Keratinocyte (primary cell): Measurements from ENCODE around the gene RNF26. TPM values are rescaled to one million over a fixed set of nuclear protein-coding genes. Genes with fewer than 3 reads are reported as not detected.

Source experiments
- DNase-seq: peaks from one replicate; pipeline ENCODE4 v3.0.0-alpha.2; 2011; ENCODE audit warnings: low read depth, missing footprints, low spot score
- FAIRE-seq: peaks from 2 replicates; lab custom pipeline; 2011; peaks lifted over from hg19 to GRCh38; lab: Jason Lieb, UNC
- H2AFZ ChIP-seq: 2 replicates; pipeline ENCODE4 v1.6.0; 2012; ENCODE audit warnings: low read length, control low read depth, inconsistent platforms; ENCODE audit not compliant: control insufficient read depth
- H3K27ac ChIP-seq: 2 replicates; pipeline ENCODE4 v1.5.1; 2011; ENCODE audit warnings: low read length; ENCODE audit not compliant: control insufficient read depth, insufficient read depth
- H3K27me3 ChIP-seq: 3 replicates; pipeline ENCODE4 v1.6.0; 2011; ENCODE audit warnings: low read length; ENCODE audit not compliant: control insufficient read depth, insufficient read depth; ENCODE audit errors: extremely low read depth
- H3K36me3 ChIP-seq, 2 experiments: 2 replicates in 1 of 2; 3 replicates in 1 of 2; pipeline ENCODE4 v1.5.1; 2011; ENCODE audit warnings: low read length in 2 of 2, mild to moderate bottlenecking in 1 of 2; ENCODE audit not compliant: control insufficient read depth in 2 of 2, insufficient read depth in 2 of 2; ENCODE audit errors: extremely low read depth in 1 of 2
- H3K4me1 ChIP-seq: 3 replicates; pipeline ENCODE4 v1.5.1; 2011; ENCODE audit warnings: low read length; ENCODE audit not compliant: control insufficient read depth, insufficient read depth; ENCODE audit errors: extremely low read depth
- H3K4me2 ChIP-seq: 3 replicates; pipeline ENCODE4 v1.6.0; 2011; ENCODE audit warnings: low read depth, low read length; ENCODE audit not compliant: control insufficient read depth, insufficient read depth; ENCODE audit errors: extremely low read depth
- H3K4me3 ChIP-seq, 3 experiments: fragments of 200-600 bp in 1 of 3; sonication (generic) in 1 of 3; 2 replicates in 2 of 3; 3 replicates in 1 of 3; pipeline ENCODE4 v1.5.1; 2011 to 2016; ENCODE audit warnings: low read length in 3 of 3, mild to moderate bottlenecking in 3 of 3, control low read depth in 2 of 3, inconsistent platforms in 1 of 3, low read depth in 1 of 3, mixed read lengths in 1 of 3, mixed run types in 1 of 3, moderate library complexity in 1 of 3; ENCODE audit not compliant: control insufficient read depth in 2 of 3, insufficient read depth in 2 of 3; ENCODE audit errors: extremely low read depth in 1 of 3
- H3K79me2 ChIP-seq: 2 replicates; pipeline ENCODE4 v1.6.0; 2012; ENCODE audit warnings: low read length; ENCODE audit not compliant: control insufficient read depth, insufficient read depth
- H3K9ac ChIP-seq: 3 replicates; pipeline ENCODE4 v1.6.0; 2011; ENCODE audit warnings: low read length; ENCODE audit not compliant: control insufficient read depth, insufficient read depth; ENCODE audit errors: extremely low read depth
- H3K9me1 ChIP-seq: 3 replicates; pipeline ENCODE4 v1.6.0; 2011; ENCODE audit warnings: low read length; ENCODE audit not compliant: control insufficient read depth, insufficient read depth; ENCODE audit errors: extremely low read depth
- H3K9me3 ChIP-seq: 2 replicates; pipeline ENCODE4 v1.5.1; 2012; ENCODE audit warnings: low read depth, low read length; ENCODE audit not compliant: control insufficient read depth
- H4K20me1 ChIP-seq: 3 replicates; pipeline ENCODE4 v1.6.0; 2011; ENCODE audit warnings: low read length; ENCODE audit not compliant: control insufficient read depth, insufficient read depth; ENCODE audit errors: extremely low read depth
- EZH2 ChIP-seq: IDR thresholded peaks from one replicate; pipeline ENCODE4 v1.6.1; 2012; ENCODE audit warnings: inconsistent platforms, mild to moderate bottlenecking, low read length, moderate library complexity
- dilution Hi-C: fragments of 300-500 bp; cut with MboI; formaldehyde crosslinking; loops from one replicate; pipeline ENCODE4 v1.7.0; 2020; ENCODE audit warnings: low sequenced_read_pairs; ENCODE audit not compliant: extremely low pct_ligation_motif_present
- polyA plus RNA-seq, 5 experiments: library from polyadenylated mRNA; depleted of rRNA in 3 of 5; stranded (reverse) in 3 of 5; stranded (forward) in 1 of 5; unstranded in 1 of 5; fragments of >200 nt; gene quantifications; 1 replicate in 1 of 5; 2 replicates in 3 of 5; 3 replicates in 1 of 5; pipeline versions ENCODE4 v1.2.1 to v1.2.3, GENCODE V29; 2011 to 2012; ENCODE audit warnings: missing spikeins in 2 of 5, low read depth in 1 of 5, low replicate concordance in 1 of 5
- TF ChIP-seq, protein P1 (sequence below), 3 experiments: IDR thresholded peaks in 1 of 3; conservative IDR thresholded peaks in 1 of 3; optimal IDR thresholded peaks in 1 of 3; 2 replicates in 2 of 3; 3 replicates in 1 of 3; pipeline versions ENCODE3 to v1.5.1; 2011; ENCODE audit warnings: low read length in 3 of 3, mild to moderate bottlenecking in 3 of 3, moderate library complexity in 2 of 3, control low read depth in 1 of 3, inconsistent platforms in 1 of 3; ENCODE audit not compliant: insufficient read depth in 2 of 3; ENCODE audit errors: extremely low read depth in 1 of 3

The RNF26 gene
- polyA plus RNA-seq, 1 donor (not counting 4 experiments of a cell fraction or from before 2014, with no cell fraction given) = 13.2 TPM

DNA sequence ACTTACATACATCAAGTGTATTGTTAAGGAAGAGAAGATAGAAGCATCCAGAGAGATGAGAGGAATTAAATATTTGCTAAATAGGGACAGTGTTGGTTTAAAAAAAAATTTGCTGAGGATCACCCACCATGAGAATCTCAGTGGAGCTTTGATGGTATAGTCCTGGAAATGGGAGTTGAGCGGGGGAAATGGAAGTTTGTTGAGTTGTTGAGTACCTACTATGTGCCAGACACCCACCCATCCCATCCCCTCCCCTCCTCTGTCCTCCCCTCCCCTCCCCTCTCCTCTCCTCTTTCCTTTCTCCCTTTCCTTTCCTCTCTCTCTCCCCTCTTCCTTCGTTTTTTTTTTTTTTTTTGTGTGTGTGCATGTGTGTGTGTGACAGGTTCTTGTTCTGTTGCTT is 16.9 kb downstream of the RNF26 start:
- Histone ChIP-seq H3K27me3 (no peaks in the 10 kb centered on the region), H3K4me2 (no peak overlapping the region), H3K9ac (no peak overlapping the region), H3K9me1 (no peaks in the 10 kb centered on the region), H3K4me1 (peaks cover 6% of the 10 kb centered on the region), H2AFZ (no peak overlapping the region), H3K27ac (no peak overlapping the region), H3K79me2 (no peaks in the 10 kb centered on the region), H3K4me3 (no peak overlapping the region), H3K36me3 (no peaks in the 10 kb centered on the region), H3K9me3 (no peaks in the 10 kb centered on the region), H4K20me1 (no peaks in the 10 kb centered on the region)
- DNase-seq (no peak), FAIRE-seq (no peak)
- TF ChIP-seq EZH2 = no peak
- TF ChIP-seq, protein P1, sequence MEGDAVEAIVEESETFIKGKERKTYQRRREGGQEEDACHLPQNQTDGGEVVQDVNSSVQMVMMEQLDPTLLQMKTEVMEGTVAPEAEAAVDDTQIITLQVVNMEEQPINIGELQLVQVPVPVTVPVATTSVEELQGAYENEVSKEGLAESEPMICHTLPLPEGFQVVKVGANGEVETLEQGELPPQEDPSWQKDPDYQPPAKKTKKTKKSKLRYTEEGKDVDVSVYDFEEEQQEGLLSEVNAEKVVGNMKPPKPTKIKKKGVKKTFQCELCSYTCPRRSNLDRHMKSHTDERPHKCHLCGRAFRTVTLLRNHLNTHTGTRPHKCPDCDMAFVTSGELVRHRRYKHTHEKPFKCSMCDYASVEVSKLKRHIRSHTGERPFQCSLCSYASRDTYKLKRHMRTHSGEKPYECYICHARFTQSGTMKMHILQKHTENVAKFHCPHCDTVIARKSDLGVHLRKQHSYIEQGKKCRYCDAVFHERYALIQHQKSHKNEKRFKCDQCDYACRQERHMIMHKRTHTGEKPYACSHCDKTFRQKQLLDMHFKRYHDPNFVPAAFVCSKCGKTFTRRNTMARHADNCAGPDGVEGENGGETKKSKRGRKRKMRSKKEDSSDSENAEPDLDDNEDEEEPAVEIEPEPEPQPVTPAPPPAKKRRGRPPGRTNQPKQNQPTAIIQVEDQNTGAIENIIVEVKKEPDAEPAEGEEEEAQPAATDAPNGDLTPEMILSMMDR (optimal IDR thresholded peaks at IDR 0.05 in 1 of 3, IDR thresholded peaks at IDR 0.05 in 1 of 3, conservative IDR thresholded peaks at IDR 0.05 in 1 of 3; ENCODE audit: extremely low read depth in 1 of 3, insufficient read depth in 2 of 3, low read length in 3 of 3) = no peak
- dilution Hi-C loops = no loop called here

DNA sequence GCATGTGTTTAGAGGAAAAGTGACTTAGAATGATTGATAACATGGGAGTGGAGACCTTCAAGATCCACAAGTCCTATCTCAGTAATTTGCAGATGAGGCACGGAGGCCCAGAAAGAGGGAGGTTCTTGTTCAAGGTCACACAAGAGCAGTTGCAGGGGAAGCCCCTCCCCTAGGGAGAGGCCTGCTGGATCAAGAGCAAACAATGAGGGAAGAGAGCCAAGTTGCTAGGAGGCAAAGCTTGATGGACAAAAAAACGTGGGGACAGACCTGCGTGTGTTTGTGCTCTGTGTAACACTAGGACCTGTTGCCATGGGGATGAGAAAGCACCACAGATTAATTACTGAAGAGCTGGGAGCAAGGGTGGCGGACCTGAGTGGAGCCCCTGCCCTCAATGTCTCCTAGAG is 18.5 kb downstream of the RNF26 start:
- DNase-seq (no peak), FAIRE-seq (no peak)
- no peak overlapping the region for H3K4me3 ChIP-seq
- no peaks in the 10 kb centered on the region for H3K9me1 ChIP-seq
- H3K27me3 ChIP-seq = no peaks in the 10 kb centered on the region
- TF ChIP-seq EZH2 = no peak
- TF ChIP-seq, protein P1 (optimal IDR thresholded peaks at IDR 0.05 in 1 of 3, IDR thresholded peaks at IDR 0.05 in 1 of 3, conservative IDR thresholded peaks at IDR 0.05 in 1 of 3; ENCODE audit: extremely low read depth in 1 of 3, insufficient read depth in 2 of 3, low read length in 3 of 3) = no peak
- H3K4me2 ChIP-seq = no peak overlapping the region
- dilution Hi-C loops = no loop called here
- no peaks in the 10 kb centered on the region for H3K9me3 ChIP-seq
- H3K79me2 ChIP-seq = no peaks in the 10 kb centered on the region
- peaks cover 6% of the 10 kb centered on the region for H3K4me1 ChIP-seq
- no peak overlapping the region for H2AFZ ChIP-seq
- no peaks in the 10 kb centered on the region for H3K36me3 ChIP-seq
- H3K9ac ChIP-seq = no peak overlapping the region
- no peak overlapping the region for H3K27ac ChIP-seq
- no peaks in the 10 kb centered on the region for H4K20me1 ChIP-seq
